Measurements from ENCODE around the gene PARD3B.

Gene PARD3B

DNA sequence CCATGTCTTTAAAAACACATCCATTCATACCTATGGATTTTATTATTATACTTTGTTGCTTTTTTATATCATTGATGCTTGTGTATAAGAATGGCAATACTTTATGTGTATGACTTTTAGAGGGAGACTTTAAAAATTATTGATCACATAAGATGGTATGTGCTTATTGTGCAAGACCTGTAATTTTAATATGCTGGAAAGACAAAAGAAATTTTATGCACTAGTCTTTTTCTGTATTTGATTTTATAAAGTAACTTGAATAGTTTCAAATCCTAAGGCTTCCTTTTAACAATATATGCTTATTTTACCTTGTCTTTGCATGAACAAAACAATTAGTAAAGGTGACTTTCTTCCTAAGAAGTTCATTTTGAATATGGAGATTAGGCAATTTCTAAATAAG, 226.4 kb downstream of the PARD3B start:
- no peak for DNase-seq

- DNase-seq = no peak
Measured at GRCh38 chr2:204772546-204772945, 227.3 kb downstream of the PARD3B start.

GRCh38 chr2:204775766-204776165, 230.5 kb downstream of the PARD3B start:
- no peak for DNase-seq

- no peak for DNase-seq
Measured at GRCh38 chr2:204776781-204777559, 231.7 kb downstream of the PARD3B start.

DNA sequence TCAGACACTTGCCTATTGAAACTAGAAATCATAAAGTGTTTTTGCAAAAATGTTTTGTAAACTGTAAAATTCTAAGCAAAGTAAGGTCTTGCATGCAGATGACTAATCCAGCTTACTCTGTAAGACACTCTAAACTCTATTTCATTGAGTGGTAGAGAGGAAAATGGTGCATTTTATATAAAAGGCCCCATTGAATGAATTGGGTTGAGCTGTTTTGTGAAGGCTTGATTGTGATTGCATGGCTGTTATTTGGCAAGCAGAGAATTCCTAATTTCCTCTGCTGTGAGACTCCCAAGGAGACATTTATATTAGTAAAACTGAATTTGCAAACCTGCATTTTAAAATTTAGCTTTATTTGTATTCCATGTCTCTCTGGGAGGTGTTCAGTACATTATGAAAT, 234.5 kb downstream of the PARD3B start:
- no peak for DNase-seq

- no peak for DNase-seq
Measured at GRCh38 chr2:204781941-204782340, 236.7 kb downstream of the PARD3B start.

GRCh38 chr2:204790076-204790475, 244.8 kb downstream of the PARD3B start:
- DNase-seq = no peak

DNA sequence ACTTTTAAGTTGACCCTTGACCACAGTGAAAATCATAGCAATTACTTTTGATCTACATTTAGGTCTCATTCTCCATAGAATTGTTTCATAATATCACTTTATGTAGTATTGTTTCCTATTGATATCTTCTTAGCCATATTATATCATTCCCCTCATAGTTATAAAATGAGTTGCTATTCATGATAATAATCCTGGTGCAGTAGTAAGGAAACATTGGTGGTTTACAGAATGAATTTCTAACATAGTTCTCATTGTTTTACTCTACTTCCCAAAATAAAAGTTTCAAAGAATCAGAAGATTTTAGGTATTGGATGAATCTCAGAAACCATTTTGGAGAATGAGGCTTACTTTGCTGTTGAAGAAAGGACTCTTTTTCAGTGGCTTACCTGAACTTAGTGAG, 246.0 kb downstream of the PARD3B start:
- no peak for DNase-seq

GRCh38 chr2:204794624-204795023, 249.3 kb downstream of the PARD3B start:
- DNase-seq = no peak

DNA sequence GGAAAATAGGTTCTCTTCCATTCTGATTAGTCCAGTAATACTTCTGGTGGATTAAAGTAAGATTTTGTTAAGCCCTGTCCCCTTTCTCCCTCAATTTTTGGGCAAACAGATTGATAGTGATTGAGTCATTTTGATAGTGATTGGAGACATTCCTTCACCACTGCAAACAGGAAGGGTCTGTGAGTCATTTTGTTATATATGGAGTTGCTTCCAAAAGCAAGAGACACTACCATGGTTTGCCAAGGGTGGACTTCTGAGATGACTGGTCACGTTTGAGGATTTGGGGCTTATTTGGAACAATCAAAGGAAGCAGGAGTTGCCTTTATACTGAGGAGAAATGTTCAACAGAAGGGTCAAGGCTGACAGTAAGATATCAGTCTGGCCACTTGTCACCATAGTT, 249.9 kb downstream of the PARD3B start:
- DNase-seq = no peak

- DNase-seq = no peak
Measured at GRCh38 chr2:204796581-204796980, 251.3 kb downstream of the PARD3B start.

GRCh38 chr2:204799791-204800190, 254.5 kb downstream of the PARD3B start:
- no peak for DNase-seq

- DNase-seq = no peak
Measured at GRCh38 chr2:204808494-204808893, 263.2 kb downstream of the PARD3B start.

DNA sequence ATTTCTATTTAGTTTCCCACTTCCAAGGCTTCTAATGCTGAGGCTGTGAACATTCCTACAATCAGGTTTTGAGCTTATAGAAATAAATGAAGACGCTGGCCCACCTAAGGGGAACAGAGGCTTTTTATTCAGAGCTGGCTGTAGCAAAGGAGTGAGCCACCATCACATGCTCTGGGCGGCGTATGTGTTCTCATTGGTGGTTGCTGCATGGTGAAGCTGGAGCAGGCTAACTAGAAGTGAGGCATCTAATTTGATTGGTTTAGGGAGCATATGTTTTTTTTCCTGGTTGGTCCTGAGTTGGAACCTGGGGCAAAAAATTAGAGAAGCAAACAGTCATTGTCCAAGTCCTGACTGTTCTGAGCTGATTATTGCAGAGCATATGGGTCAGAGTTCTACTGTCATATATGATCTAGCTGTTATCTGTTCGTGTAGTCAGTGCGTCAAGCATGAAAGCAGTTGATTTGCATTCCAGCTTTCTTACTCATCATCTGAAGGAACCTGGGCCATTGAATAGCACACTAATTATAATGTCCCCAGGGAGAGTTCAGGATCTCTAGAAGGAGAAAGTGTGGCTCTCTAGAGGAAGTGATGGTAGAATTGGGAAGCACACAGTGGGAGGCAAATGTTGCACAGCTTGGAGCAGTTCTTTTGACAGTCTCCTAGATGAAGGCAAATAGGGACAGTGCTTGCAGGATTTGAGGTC, 279.6 kb downstream of the PARD3B start:
- DNase-seq = no peak

- DNase-seq = no peak
Measured at GRCh38 chr2:204825681-204826080, 280.4 kb downstream of the PARD3B start.

GRCh38 chr2:204827701-204828590, 282.7 kb downstream of the PARD3B start:
- no peak for DNase-seq

DNA sequence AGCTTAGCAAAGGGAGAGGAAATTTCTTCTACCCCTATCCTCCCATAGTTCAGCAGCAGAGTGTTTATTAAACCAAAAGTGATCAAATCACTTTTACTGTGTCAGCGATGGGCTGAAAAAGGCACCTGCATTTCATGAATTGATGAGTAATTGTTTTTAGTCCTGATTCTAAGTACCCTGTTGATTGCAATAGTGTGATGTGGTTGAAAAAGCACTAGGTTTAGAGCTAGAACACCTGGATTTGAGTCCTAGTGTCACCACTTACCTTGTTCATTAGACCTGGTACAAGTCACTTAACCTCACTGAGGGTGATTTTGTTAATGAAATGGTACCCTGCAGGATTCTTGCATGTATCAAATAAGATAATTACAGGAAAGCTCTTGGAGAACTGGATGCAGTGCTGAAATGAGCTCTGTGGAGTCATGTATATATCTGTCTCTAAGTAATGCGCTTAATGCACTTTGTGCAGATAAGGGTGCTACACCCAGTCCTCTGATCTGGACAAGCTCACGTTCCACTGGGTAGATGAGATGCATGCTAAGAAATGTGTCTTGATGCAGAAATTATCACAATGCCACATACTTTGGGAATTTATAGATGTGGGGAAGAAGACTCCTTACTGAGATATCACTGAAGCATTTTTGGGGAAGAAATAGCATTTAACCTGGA, 289.6 kb downstream of the PARD3B start:
- no peak for DNase-seq

GRCh38 chr2:204835786-204836185, 290.5 kb downstream of the PARD3B start:
- no peak for DNase-seq

DNA sequence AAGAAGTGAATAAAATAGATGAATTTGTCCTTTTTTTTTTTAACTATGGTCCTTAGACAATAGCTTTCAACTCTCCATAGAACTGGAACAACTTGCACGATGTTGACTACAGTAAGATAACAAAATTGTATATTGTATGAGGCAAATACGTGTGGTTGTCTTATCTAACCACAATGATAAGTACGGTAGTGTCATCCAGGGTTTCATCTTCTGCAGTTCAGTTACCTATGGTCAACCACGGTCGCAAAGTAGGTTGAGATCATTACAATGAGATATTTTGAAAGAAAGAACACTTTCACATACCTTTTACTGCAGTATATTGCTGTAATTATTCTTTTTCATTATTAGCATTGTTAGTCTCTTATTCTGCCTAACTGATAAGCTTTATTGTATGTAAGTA, 295.2 kb downstream of the PARD3B start:
- no peak for DNase-seq

DNA sequence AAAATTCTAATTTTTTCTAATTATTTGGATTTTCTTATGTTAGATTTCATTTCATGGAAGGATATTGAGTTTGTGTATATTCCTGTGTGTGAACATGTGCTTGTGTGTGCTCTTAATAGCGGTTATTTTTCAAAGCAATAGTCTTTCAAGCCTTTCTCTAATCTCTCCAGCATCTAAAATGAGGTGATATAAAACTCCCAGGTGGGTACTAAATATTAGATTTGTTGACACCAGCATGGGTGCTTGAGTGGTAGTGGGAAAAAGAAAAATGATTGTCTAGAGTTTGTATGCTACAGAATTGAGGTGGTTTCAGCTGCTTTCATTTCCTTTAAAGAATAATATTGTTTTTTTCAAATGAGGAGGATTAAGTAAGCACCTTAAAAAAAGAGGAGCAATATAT, 296.8 kb downstream of the PARD3B start:
- no peak for DNase-seq

GRCh38 chr2:204842661-204843485, 297.6 kb downstream of the PARD3B start:
- DNase-seq = no peak

DNA sequence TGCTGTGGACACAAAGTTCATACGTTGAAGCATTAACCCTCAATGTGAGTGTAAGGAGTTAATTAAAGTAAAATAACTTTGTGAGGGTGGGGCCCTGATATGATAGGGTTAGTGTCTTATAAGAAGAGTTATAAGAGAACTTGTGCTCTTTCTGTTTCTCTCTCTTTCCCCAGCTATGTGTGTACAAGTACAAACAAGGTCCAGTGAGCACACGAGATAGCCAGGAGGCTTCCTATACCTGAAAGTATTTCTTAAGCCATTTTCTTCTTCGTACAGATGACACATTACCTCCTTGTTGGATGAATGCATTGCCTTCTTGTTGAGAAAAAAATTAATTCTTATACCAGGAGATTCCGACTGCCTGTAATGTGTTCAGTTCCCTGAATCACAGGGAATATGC, 301.2 kb downstream of the PARD3B start:
- no peak for DNase-seq
